ENCODE results near the gene KRTAP9-7. TPM values are rescaled to one million over a fixed set of nuclear protein-coding genes. Genes with fewer than 3 reads are reported as not detected.

The KRTAP9-7 gene
- total and polyA plus RNA-seq, 10 of the 15 experiments (the other 5 are each of a cell fraction or from before 2014, with no cell fraction given) = not detected

DNA sequence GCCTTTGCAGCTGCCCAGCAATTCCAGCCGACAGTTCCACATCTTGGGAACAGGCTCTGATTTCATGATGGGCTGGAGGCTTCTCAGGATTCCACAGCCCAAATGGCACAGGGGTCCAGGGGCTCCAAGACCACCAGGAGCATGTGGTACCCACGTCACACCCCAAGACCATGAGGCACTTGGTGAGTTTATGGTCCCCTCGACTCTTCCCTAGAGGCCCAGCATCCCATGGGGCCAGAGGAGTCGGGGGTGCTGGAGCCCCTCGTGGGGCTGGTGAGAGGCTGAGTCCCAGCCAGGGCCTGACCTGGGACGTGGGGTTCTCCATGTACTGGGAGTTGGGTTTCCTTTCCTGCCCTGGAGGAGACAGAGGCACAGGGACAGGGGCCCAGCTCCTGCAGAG is 50.1 kb downstream of the KRTAP9-7 start:
- Histone ChIP-seq H3K4me2 (ENCODE audit: control insufficient read depth, insufficient read depth) (no peak overlapping the region), H3K4me3 (no peak overlapping the region), H2AFZ (ENCODE audit: control insufficient read depth, low read depth, low read length) (no peak overlapping the region), H3K27me3 (replicated peaks in 1 of 2; ENCODE audit: control insufficient read depth in 2 of 2, insufficient read depth in 2 of 2, low read length in 1 of 2) (no peaks in the 10 kb centered on the region; a peak in 1 of 4 replicates), H3K27ac (ENCODE audit: control insufficient read depth, insufficient read depth) (no peak overlapping the region), H3K79me2 (ENCODE audit: control insufficient read depth, insufficient read depth, low read length) (no peaks in the 10 kb centered on the region), H4K20me1 (ENCODE audit: control insufficient read depth, insufficient read depth) (no peaks in the 10 kb centered on the region), H3K9ac (ENCODE audit: control insufficient read depth, insufficient read depth, low read length) (no peak overlapping the region), H3K4me1 (ENCODE audit: control insufficient read depth, insufficient read depth, low read length) (no peaks in the 10 kb centered on the region), H3K36me3 (ENCODE audit: control insufficient read depth in 2 of 2, insufficient read depth in 2 of 2, low read length in 1 of 2) (no peaks in the 10 kb centered on the region), H3K9me3 (replicated peaks; ENCODE audit: control insufficient read depth, insufficient read depth, low read length) (no peaks in the 10 kb centered on the region; the same call in 2 of the 3 replicates)
- DNase-seq (ENCODE audit: low read depth, low spot score) (no peak), FAIRE-seq (no peak), ATAC-seq (no peak)
- intact Hi-C loops (cut with micrococcal nuclease; ENCODE audit: unreplicated experiment) (loop anchor here (10.0 kb wide), 1 partner anchor 701 kb away; no protein-coding TSS in a partner anchor), in situ Hi-C loops (cut with MboI) (no loop called here)
- BruUV-seq (replicated peaks) = no TSS peak
- ChIA-PET CTCF (no interaction called here), SMC1A (ENCODE audit: uncharacterized antibody, unreplicated experiment) (no interaction called here), POLR2A (no interaction called here), RAD21 (ENCODE audit: unreplicated experiment) (no interaction called here)
- TF ChIP-seq MTA2 (IDR thresholded peaks at IDR 0.05; ENCODE audit: low read depth) (no peak), ZNF24 (IDR thresholded peaks at IDR 0.05) (no peak), CBX3 (IDR thresholded peaks at IDR 0.05; ENCODE audit: borderline replicate concordance, low read depth) (no peak), PAX5 (IDR thresholded peaks at IDR 0.05; ENCODE audit: borderline replicate concordance, low read depth, low read length) (no peak), KDM1A (IDR thresholded peaks at IDR 0.05; ENCODE audit: borderline replicate concordance) (no peak), EZH2 (IDR thresholded peaks at IDR 0.05; ENCODE audit: borderline replicate concordance, control insufficient read depth, low read depth, low read length) (no peak), NFYB (IDR thresholded peaks at IDR 0.05; ENCODE audit: insufficient read depth, low read depth, low read length) (no peak), EED (IDR thresholded peaks at IDR 0.05; ENCODE audit: low read depth) (no peak), IRF4 (IDR thresholded peaks at IDR 0.05; ENCODE audit: low read depth, low read length) (no peak), RCOR1 (conservative IDR thresholded peaks at IDR 0.05; ENCODE audit: low read depth, low read length) (no peak), BMI1 (IDR thresholded peaks at IDR 0.05; ENCODE audit: borderline replicate concordance) (no peak), ZNF274 (IDR thresholded peaks at IDR 0.05; ENCODE audit: insufficient read depth, insufficient read length) (no peak), SP1 (IDR thresholded peaks at IDR 0.05; ENCODE audit: low read depth, low read length) (no peak), RB1 (IDR thresholded peaks at IDR 0.05; ENCODE audit: borderline replicate concordance) (no peak)
- TF ChIP-seq, protein P1, sequence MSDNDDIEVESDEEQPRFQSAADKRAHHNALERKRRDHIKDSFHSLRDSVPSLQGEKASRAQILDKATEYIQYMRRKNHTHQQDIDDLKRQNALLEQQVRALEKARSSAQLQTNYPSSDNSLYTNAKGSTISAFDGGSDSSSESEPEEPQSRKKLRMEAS (IDR thresholded peaks at IDR 0.05; ENCODE audit: low read depth, low read length) = no peak
- TF ChIP-seq, protein P2, sequence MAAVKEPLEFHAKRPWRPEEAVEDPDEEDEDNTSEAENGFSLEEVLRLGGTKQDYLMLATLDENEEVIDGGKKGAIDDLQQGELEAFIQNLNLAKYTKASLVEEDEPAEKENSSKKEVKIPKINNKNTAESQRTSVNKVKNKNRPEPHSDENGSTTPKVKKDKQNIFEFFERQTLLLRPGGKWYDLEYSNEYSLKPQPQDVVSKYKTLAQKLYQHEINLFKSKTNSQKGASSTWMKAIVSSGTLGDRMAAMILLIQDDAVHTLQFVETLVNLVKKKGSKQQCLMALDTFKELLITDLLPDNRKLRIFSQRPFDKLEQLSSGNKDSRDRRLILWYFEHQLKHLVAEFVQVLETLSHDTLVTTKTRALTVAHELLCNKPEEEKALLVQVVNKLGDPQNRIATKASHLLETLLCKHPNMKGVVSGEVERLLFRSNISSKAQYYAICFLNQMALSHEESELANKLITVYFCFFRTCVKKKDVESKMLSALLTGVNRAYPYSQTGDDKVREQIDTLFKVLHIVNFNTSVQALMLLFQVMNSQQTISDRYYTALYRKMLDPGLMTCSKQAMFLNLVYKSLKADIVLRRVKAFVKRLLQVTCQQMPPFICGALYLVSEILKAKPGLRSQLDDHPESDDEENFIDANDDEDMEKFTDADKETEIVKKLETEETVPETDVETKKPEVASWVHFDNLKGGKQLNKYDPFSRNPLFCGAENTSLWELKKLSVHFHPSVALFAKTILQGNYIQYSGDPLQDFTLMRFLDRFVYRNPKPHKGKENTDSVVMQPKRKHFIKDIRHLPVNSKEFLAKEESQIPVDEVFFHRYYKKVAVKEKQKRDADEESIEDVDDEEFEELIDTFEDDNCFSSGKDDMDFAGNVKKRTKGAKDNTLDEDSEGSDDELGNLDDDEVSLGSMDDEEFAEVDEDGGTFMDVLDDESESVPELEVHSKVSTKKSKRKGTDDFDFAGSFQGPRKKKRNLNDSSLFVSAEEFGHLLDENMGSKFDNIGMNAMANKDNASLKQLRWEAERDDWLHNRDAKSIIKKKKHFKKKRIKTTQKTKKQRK (IDR thresholded peaks at IDR 0.05; ENCODE audit: low read depth, low read length) = no peak
- TF ChIP-seq, protein P3, sequence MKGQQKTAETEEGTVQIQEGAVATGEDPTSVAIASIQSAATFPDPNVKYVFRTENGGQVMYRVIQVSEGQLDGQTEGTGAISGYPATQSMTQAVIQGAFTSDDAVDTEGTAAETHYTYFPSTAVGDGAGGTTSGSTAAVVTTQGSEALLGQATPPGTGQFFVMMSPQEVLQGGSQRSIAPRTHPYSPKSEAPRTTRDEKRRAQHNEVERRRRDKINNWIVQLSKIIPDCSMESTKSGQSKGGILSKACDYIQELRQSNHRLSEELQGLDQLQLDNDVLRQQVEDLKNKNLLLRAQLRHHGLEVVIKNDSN (IDR thresholded peaks at IDR 0.05; ENCODE audit: borderline replicate concordance, extremely low read length, insufficient read depth, low read depth, low read length) = no peak
- TF ChIP-seq, protein P4, sequence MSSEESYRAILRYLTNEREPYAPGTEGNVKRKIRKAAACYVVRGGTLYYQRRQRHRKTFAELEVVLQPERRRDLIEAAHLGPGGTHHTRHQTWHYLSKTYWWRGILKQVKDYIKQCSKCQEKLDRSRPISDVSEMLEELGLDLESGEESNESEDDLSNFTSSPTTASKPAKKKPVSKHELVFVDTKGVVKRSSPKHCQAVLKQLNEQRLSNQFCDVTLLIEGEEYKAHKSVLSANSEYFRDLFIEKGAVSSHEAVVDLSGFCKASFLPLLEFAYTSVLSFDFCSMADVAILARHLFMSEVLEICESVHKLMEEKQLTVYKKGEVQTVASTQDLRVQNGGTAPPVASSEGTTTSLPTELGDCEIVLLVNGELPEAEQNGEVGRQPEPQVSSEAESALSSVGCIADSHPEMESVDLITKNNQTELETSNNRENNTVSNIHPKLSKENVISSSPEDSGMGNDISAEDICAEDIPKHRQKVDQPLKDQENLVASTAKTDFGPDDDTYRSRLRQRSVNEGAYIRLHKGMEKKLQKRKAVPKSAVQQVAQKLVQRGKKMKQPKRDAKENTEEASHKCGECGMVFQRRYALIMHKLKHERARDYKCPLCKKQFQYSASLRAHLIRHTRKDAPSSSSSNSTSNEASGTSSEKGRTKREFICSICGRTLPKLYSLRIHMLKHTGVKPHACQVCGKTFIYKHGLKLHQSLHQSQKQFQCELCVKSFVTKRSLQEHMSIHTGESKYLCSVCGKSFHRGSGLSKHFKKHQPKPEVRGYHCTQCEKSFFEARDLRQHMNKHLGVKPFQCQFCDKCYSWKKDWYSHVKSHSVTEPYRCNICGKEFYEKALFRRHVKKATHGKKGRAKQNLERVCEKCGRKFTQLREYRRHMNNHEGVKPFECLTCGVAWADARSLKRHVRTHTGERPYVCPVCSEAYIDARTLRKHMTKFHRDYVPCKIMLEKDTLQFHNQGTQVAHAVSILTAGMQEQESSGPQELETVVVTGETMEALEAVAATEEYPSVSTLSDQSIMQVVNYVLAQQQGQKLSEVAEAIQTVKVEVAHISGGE (CRISPR knock-in tag; IDR thresholded peaks at IDR 0.05) = no peak
- WGBS (ENCODE audit: insufficient coverage, insufficient replicate concordance, low lambda C conversion rate, missing lambda C conversion rate) = 13% methylated on average over 6 of the region's 6 CpGs

Measured in GM12878 (cell line).